GM20000 (cell line): ENCODE data around the gene TMEM184B.

ENCODE experiments used
- DNase-seq: peaks from one replicate; pipeline ENCODE4 v3.0.0; 2012; ENCODE audit warnings: low spot score
- CTCF ChIP-seq: IDR thresholded peaks from 2 replicates; pipeline ENCODE4 v1.5.1; 2012; ENCODE audit warnings: mild to moderate bottlenecking, control low read depth; ENCODE audit errors: extremely low read depth, missing control alignments

TMEM184B gene

GRCh38 chr22:38172832-38173640 is 99.8 kb downstream of the TMEM184B start:
- no peak for DNase-seq
- TF ChIP-seq CTCF, result no peak

- no peak for TF ChIP-seq CTCF
- no peak for DNase-seq
Measured at GRCh38 chr22:38171927-38172831, 100.6 kb downstream of the TMEM184B start.

- DNase-seq, result no peak
- TF ChIP-seq CTCF, result no peak
Measured at GRCh38 chr22:38170469-38170868, 102.3 kb downstream of the TMEM184B start.
